Neural cell (in vitro differentiated cells): ENCODE data around the gene NUFIP1.
"Not testable (repeated sequence)": the region's sequence is repeated elsewhere in the genome, so short reads cannot be mapped to it uniquely, and the experiment has no call there.

ENCODE experiments used
- CTCF ChIP-seq: fragments of 450-650 bp; IDR thresholded peaks from 2 replicates; pipeline ENCODE4 v1.5.1; 2014; ENCODE audit warnings: antibody characterized with exemption, mild to moderate bottlenecking, moderate library complexity; ENCODE audit not compliant: poor library complexity, severe bottlenecking
- EZH2 ChIP-seq: fragments of 200-600, 300-800 bp; shearing (Covaris generic), sonication (generic); IDR thresholded peaks from 2 replicates; pipeline ENCODE4 v1.6.1; 2014; ENCODE audit warnings: antibody characterized with exemption, low read length, borderline replicate concordance, mild to moderate bottlenecking; ENCODE audit not compliant: insufficient read depth, poor library complexity, severe bottlenecking
- POLR2AphosphoS5 ChIP-seq: IDR thresholded peaks from 2 replicates; pipeline ENCODE4 v1.6.1; 2012
- REST ChIP-seq: IDR thresholded peaks from 2 replicates; pipeline ENCODE4 v1.6.1; 2012; ENCODE audit warnings: borderline replicate concordance
- SMC3 ChIP-seq: fragments of 450-650 bp; conservative IDR thresholded peaks from 2 replicates; pipeline ENCODE4 v1.6.1; 2014; ENCODE audit warnings: antibody characterized with exemption, mild to moderate bottlenecking, moderate library complexity; ENCODE audit not compliant: poor library complexity
- TAF1 ChIP-seq: IDR thresholded peaks from 2 replicates; pipeline ENCODE4 v1.6.1; 2012; ENCODE audit warnings: low read depth

GRCh38 chr13:44943411-44943810, 45.9 kb downstream of the NUFIP1 start:
- TF ChIP-seq SMC3, CTCF, POLR2AphosphoS5, REST, TAF1, EZH2: not testable (repeated sequence)
